Measurements from ENCODE around the gene CBLC.

The CBLC gene

GRCh38 chr19:44737238-44738071, 40.2 kb upstream of the CBLC start:
- TF ChIP-seq BACH2 (CRISPR knock-in tag; IDR thresholded peaks at IDR 0.05; ENCODE audit: borderline replicate concordance) (no peak), OSR1 (CRISPR knock-in tag; IDR thresholded peaks at IDR 0.05) (no peak), CREB5 (CRISPR knock-in tag; IDR thresholded peaks at IDR 0.05; ENCODE audit: low read depth) (no peak), TSHZ2 (CRISPR knock-in tag; IDR thresholded peaks at IDR 0.05) (no peak), CSDC2 (CRISPR knock-in tag; IDR thresholded peaks at IDR 0.05) (no peak), CSRNP3 (CRISPR knock-in tag; IDR thresholded peaks at IDR 0.05) (no peak), ZC3H10 (CRISPR knock-in tag; IDR thresholded peaks at IDR 0.05) (no peak), ESRRG (CRISPR knock-in tag; IDR thresholded peaks at IDR 0.05) (no peak), ZNF70 (CRISPR knock-in tag; IDR thresholded peaks at IDR 0.05) (no peak), PATZ1 (CRISPR knock-in tag; IDR thresholded peaks at IDR 0.05; ENCODE audit: borderline replicate concordance) (no peak), ISL1 (CRISPR knock-in tag; IDR thresholded peaks at IDR 0.05) (no peak), ZFP3 (CRISPR knock-in tag; IDR thresholded peaks at IDR 0.05) (no peak), SNAI2 (CRISPR knock-in tag; IDR thresholded peaks at IDR 0.05) (no peak), ZNF565 (CRISPR knock-in tag; conservative IDR thresholded peaks at IDR 0.05; ENCODE audit: low read depth) (no peak), POU6F1 (CRISPR knock-in tag; IDR thresholded peaks at IDR 0.05; ENCODE audit: borderline replicate concordance, low read depth) (no peak)
- ATAC-seq = no peak

GRCh38 chr19:44738136-44738535, 39.6 kb upstream of the CBLC start:
- no peak for ATAC-seq
- TF ChIP-seq SNAI2 (CRISPR knock-in tag; IDR thresholded peaks at IDR 0.05) (no peak), PATZ1 (CRISPR knock-in tag; IDR thresholded peaks at IDR 0.05; ENCODE audit: borderline replicate concordance) (no peak), GLIS3 (CRISPR knock-in tag; IDR thresholded peaks at IDR 0.05) (no peak), ZFP30 (CRISPR knock-in tag; IDR thresholded peaks at IDR 0.05) (no peak), ZNF8 (CRISPR knock-in tag; IDR thresholded peaks at IDR 0.05) (no peak), PPARA (CRISPR knock-in tag; IDR thresholded peaks at IDR 0.05; ENCODE audit: borderline replicate concordance) (no peak), ZNF70 (CRISPR knock-in tag; IDR thresholded peaks at IDR 0.05) (no peak), ZFP3 (CRISPR knock-in tag; IDR thresholded peaks at IDR 0.05) (no peak), CSDC2 (CRISPR knock-in tag; IDR thresholded peaks at IDR 0.05) (no peak), ARNTL (CRISPR knock-in tag; IDR thresholded peaks at IDR 0.05; ENCODE audit: borderline replicate concordance, low read depth) (no peak), POU6F1 (CRISPR knock-in tag; IDR thresholded peaks at IDR 0.05; ENCODE audit: borderline replicate concordance, low read depth) (no peak), TOX (CRISPR knock-in tag; IDR thresholded peaks at IDR 0.05; ENCODE audit: borderline replicate concordance) (no peak), RARB (CRISPR knock-in tag; IDR thresholded peaks at IDR 0.05) (no peak), TCF4 (CRISPR knock-in tag; IDR thresholded peaks at IDR 0.05; ENCODE audit: borderline replicate concordance) (no peak), CSRNP3 (CRISPR knock-in tag; IDR thresholded peaks at IDR 0.05) (no peak), ISL1 (CRISPR knock-in tag; IDR thresholded peaks at IDR 0.05) (no peak)
